Smooth muscle cell (in vitro differentiated cells): ENCODE results near the gene AGBL4. TPM values are rescaled to one million over a fixed set of nuclear protein-coding genes. Genes with fewer than 3 reads are reported as not detected.

Experiments
- DNase-seq: peaks from one replicate; lab custom pipeline; 2025; ENCODE audit not compliant: unreplicated experiment; lab: John Stamatoyannopoulos, UW
- H2AFZ ChIP-seq: fragments of 200-600 bp; sonication (generic); 2 replicates; pipeline ENCODE4 v1.6.0; 2016; ENCODE audit warnings: antibody characterized with exemption, low read depth, mild to moderate bottlenecking
- H3F3A ChIP-seq: fragments of 200-600 bp; sonication (generic); 2 replicates; pipeline ENCODE4 v1.6.0; 2017; ENCODE audit warnings: antibody characterized with exemption, low read depth
- H3K27ac ChIP-seq: fragments of 200-600 bp; sonication (generic); 2 replicates; pipeline ENCODE4 v1.5.1; 2016; ENCODE audit warnings: low read depth, mild to moderate bottlenecking
- H3K27me3 ChIP-seq: fragments of 200-600 bp; sonication (generic); 2 replicates; pipeline ENCODE4 v1.6.1; 2016; ENCODE audit warnings: low read depth, mild to moderate bottlenecking
- H3K36me3 ChIP-seq: fragments of 200-600 bp; sonication (generic); 2 replicates; pipeline ENCODE4 v1.5.1; 2016; ENCODE audit warnings: low read depth
- H3K4me1 ChIP-seq: fragments of 200-600 bp; sonication (generic); 2 replicates; pipeline ENCODE4 v1.5.1; 2016; ENCODE audit warnings: low read depth
- H3K4me2 ChIP-seq: fragments of 200-600 bp; sonication (generic); 2 replicates; pipeline ENCODE4 v1.6.0; 2016; ENCODE audit warnings: mild to moderate bottlenecking
- H3K4me3 ChIP-seq: fragments of 200-600 bp; sonication (generic); 2 replicates; pipeline ENCODE4 v1.5.1; 2016; ENCODE audit warnings: mild to moderate bottlenecking
- H3K79me2 ChIP-seq: fragments of 200-600 bp; sonication (generic); 2 replicates; pipeline ENCODE4 v1.6.0; 2016; ENCODE audit warnings: low read depth, mild to moderate bottlenecking
- H3K9ac ChIP-seq: fragments of 200-600 bp; sonication (generic); 2 replicates; pipeline ENCODE4 v1.6.0; 2016; ENCODE audit warnings: low read depth
- H3K9me3 ChIP-seq: fragments of 200-600 bp; sonication (generic); replicated peaks from 2 replicates; pipeline ENCODE4 v1.5.1; 2016; ENCODE audit warnings: low read depth
- H4K20me1 ChIP-seq: fragments of 200-600 bp; sonication (generic); 2 replicates; pipeline ENCODE4 v1.6.0; 2016; ENCODE audit warnings: low read depth
- WGBS: methylation state at CpG from one replicate; pipeline ENCODE4 v1.1.7; 2016; ENCODE audit warnings: low lambda C conversion rate; 5-methylcytosine and 5-hydroxymethylcytosine counted together
- polyA plus RNA-seq: library from polyadenylated mRNA; unstranded; fragments of >200 nt; fragmentation: Nextera tagmentation; extraction: Ambion mirVana; gene quantifications from 2 replicates; pipeline ENCODE4 v1.2.1, GENCODE V29; 2016
- total RNA-seq: library from RNA; depleted of rRNA; stranded (reverse); fragments of >200 nt; gene quantifications from 2 replicates; pipeline ENCODE4 v1.2.3, GENCODE V29; 2014
- TF ChIP-seq, protein P1 (sequence below): fragments of 200-600 bp; sonication (generic); IDR thresholded peaks from 2 replicates; pipeline ENCODE4 v1.5.1; 2017; ENCODE audit warnings: borderline replicate concordance, mild to moderate bottlenecking, antibody characterized with exemption; ENCODE audit not compliant: insufficient read depth, poor library complexity, severe bottlenecking

The AGBL4 gene
- total and polyA plus RNA-seq, 2 experiments from 2014 or later: 0.29 TPM; not detected in 1

DNA sequence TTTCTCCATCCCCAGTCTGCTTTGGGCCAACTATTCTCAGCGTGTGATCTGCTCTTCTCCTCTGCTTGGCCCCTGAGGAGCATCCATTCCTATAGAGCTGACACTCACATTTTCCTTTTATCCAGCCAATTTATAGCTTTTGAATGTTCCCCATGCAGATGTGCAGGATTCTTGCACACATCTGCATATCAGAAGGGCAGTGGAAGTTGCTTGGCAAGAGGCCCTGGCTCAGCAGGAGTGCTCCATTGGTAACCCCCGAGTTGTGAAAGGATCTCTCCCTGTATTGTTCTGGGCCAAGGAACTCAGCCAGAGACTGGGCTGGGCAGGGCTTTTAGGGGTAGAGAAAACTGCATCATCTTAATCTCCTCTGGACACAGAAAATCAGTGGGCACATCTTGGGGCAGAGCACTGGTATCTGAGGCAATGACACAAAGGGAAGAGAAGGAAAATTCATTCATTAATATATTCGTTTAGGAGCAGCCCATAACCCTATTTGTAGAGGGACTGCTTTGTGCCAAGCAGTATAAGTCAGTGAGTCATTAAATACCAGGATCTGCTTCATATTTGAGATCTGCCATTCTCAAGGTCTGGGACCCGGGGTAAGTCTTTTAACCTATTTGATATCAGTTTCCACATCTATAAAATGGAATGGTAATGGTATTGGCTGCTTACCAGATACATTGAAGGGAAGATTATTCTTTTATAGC, 1216.0 kb downstream of the AGBL4 start:
- 87% methylated on average over 4 of the region's 4 CpGs for WGBS
- H3K9me3 ChIP-seq: no peaks in the 10 kb centered on the region
- no peak overlapping the region for H3K9ac ChIP-seq
- H3K4me2 ChIP-seq: no peak overlapping the region
- no peaks in the 10 kb centered on the region for H3K4me1 ChIP-seq
- H3K36me3 ChIP-seq: no peaks in the 10 kb centered on the region
- TF ChIP-seq, protein P1, sequence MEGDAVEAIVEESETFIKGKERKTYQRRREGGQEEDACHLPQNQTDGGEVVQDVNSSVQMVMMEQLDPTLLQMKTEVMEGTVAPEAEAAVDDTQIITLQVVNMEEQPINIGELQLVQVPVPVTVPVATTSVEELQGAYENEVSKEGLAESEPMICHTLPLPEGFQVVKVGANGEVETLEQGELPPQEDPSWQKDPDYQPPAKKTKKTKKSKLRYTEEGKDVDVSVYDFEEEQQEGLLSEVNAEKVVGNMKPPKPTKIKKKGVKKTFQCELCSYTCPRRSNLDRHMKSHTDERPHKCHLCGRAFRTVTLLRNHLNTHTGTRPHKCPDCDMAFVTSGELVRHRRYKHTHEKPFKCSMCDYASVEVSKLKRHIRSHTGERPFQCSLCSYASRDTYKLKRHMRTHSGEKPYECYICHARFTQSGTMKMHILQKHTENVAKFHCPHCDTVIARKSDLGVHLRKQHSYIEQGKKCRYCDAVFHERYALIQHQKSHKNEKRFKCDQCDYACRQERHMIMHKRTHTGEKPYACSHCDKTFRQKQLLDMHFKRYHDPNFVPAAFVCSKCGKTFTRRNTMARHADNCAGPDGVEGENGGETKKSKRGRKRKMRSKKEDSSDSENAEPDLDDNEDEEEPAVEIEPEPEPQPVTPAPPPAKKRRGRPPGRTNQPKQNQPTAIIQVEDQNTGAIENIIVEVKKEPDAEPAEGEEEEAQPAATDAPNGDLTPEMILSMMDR: no peak
- H4K20me1 ChIP-seq: no peaks in the 10 kb centered on the region
- no peak overlapping the region for H2AFZ ChIP-seq
- H3F3A ChIP-seq: no peaks in the 10 kb centered on the region
- DNase-seq: no peak
- H3K27me3 ChIP-seq: peaks cover 4% of the 10 kb centered on the region
- no peaks in the 10 kb centered on the region for H3K79me2 ChIP-seq
- H3K27ac ChIP-seq: no peak overlapping the region
- H3K4me3 ChIP-seq: no peak overlapping the region

DNA sequence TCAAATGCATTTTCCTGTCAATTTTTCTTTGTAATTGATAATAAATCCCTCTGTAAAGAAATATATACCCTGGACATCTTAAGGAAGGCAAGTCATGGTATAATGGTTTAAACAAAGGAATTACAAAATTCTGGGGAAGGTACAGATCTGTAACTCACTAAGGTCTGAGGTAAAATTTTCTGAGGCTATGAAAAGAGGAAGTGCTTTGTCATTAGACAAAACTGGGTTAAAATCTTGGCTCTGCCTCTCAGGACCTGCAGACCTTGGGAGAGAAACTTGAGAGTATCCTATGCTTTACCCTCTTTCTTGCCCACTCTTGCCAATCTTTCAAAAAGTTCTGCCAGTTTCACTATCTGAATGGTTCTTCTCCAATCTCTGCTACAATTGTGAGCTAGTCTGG, 1220.3 kb downstream of the AGBL4 start:
- Histone ChIP-seq H3K27me3 (peaks cover 15% of the 10 kb centered on the region), H3K9ac (no peak overlapping the region), H3K27ac (no peak overlapping the region), H3K9me3 (no peaks in the 10 kb centered on the region), H3K4me1 (no peaks in the 10 kb centered on the region), H3K36me3 (no peaks in the 10 kb centered on the region), H3K79me2 (no peaks in the 10 kb centered on the region), H3K4me3 (no peak overlapping the region), H2AFZ (no peak overlapping the region), H4K20me1 (no peaks in the 10 kb centered on the region), H3F3A (no peaks in the 10 kb centered on the region), H3K4me2 (no peak overlapping the region)
- DNase-seq: no peak
- TF ChIP-seq, protein P1: no peak

DNA sequence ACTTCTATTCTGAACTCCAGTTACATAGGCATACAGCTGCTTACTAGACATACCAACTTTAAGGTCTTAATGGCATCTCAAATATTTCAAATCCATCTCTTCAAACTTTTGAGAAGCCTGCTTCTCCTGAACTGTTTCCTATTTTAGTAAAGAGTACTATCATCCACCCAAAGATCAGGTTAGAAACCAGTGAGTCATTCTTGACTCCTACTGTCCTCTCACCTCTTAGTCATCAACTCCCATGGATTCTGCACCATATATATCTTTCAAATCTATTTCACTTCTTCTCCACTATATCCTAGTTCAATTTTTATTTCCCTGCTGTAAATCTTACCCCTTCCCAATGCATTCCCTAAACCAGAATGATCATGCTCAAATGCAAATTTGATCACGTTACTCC, 1228.9 kb downstream of the AGBL4 start:
- H3K4me2 ChIP-seq: no peak overlapping the region
- no peaks in the 10 kb centered on the region for H3K4me1 ChIP-seq
- no peaks in the 10 kb centered on the region for H4K20me1 ChIP-seq
- no peak for DNase-seq
- no peaks in the 10 kb centered on the region for H3K36me3 ChIP-seq
- H3K9ac ChIP-seq: no peak overlapping the region
- H3K9me3 ChIP-seq: no peaks in the 10 kb centered on the region
- WGBS: 0% methylated on average over 1 of the region's 1 CpG
- H3F3A ChIP-seq: no peaks in the 10 kb centered on the region
- TF ChIP-seq, protein P1: no peak
- H3K79me2 ChIP-seq: no peaks in the 10 kb centered on the region
- H2AFZ ChIP-seq: no peak overlapping the region
- H3K27me3 ChIP-seq: peaks cover 11% of the 10 kb centered on the region
- no peak overlapping the region for H3K27ac ChIP-seq
- H3K4me3 ChIP-seq: no peak overlapping the region

DNA sequence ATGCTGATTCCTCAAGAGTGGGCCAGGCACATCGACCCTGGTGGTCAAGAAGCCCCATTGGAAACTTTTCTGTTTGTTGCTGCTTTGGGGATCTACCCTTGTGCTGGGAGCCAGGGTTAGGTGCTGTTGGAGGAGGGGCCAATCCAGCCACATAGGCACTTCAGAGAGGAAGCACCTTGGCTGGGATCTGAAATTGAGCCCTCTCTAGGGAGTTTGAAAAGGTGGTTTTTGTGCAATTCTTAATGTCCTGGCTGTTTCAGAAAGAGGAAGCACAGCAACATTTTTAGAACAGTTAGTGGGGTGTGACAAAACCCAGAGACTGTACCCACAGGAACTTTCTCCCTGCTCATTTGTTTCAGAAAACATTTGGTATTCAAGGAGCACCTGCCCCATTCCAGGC, 1229.9 kb downstream of the AGBL4 start:
- TF ChIP-seq, protein P1: no peak
- no peak overlapping the region for H3K9ac ChIP-seq
- no peak overlapping the region for H3K4me3 ChIP-seq
- H3K27ac ChIP-seq: no peak overlapping the region
- peaks cover 3% of the 10 kb centered on the region for H3K27me3 ChIP-seq
- 77% methylated on average over 1 of the region's 1 CpG for WGBS
- no peak overlapping the region for H2AFZ ChIP-seq
- H3K4me1 ChIP-seq: no peaks in the 10 kb centered on the region
- DNase-seq: no peak
- no peaks in the 10 kb centered on the region for H3K9me3 ChIP-seq
- H3K4me2 ChIP-seq: no peak overlapping the region
- H4K20me1 ChIP-seq: no peaks in the 10 kb centered on the region
- no peaks in the 10 kb centered on the region for H3F3A ChIP-seq
- H3K79me2 ChIP-seq: no peaks in the 10 kb centered on the region
- no peaks in the 10 kb centered on the region for H3K36me3 ChIP-seq
